ENCODE data around the gene PTBP1. TPM values are rescaled to one million over a fixed set of nuclear protein-coding genes. Genes with fewer than 3 reads are reported as not detected.

PTBP1 gene
- total RNA-seq, 1 donor from 2014 or later: 614 TPM

- peaks cover 32% of the 10 kb centered on the region for H3K4me1 Mint-ChIP-seq (ENCODE audit: unreplicated experiment)
- H3K9me3 Mint-ChIP-seq (ENCODE audit: unreplicated experiment): no peaks in the 10 kb centered on the region
- peak overlapping the region; percentile 87 for H3K27ac Mint-ChIP-seq (ENCODE audit: unreplicated experiment)
- peaks cover 35% of the 10 kb centered on the region for H3K27me3 Mint-ChIP-seq (ENCODE audit: unreplicated experiment)
- no peak for DNase-seq (ENCODE audit: low spot score)
- H3K4me3 Mint-ChIP-seq (ENCODE audit: unreplicated experiment): peak overlapping the region; percentile 98
- no peak for TF ChIP-seq CTCF (IDR thresholded peaks at IDR 0.05; ENCODE audit: unreplicated experiment)
- H3K36me3 Mint-ChIP-seq (ENCODE audit: low read depth, unreplicated experiment): peaks cover 29% of the 10 kb centered on the region
Observed at GRCh38 chr19:800360-801029, 3.2 kb downstream of the PTBP1 start.

- H3K27me3 Mint-ChIP-seq (ENCODE audit: unreplicated experiment): peaks cover 35% of the 10 kb centered on the region
- H3K4me1 Mint-ChIP-seq (ENCODE audit: unreplicated experiment): peaks cover 32% of the 10 kb centered on the region
- H3K36me3 Mint-ChIP-seq (ENCODE audit: low read depth, unreplicated experiment): peaks cover 29% of the 10 kb centered on the region
- DNase-seq (ENCODE audit: low spot score): no peak
- no peak overlapping the region for H3K27ac Mint-ChIP-seq (ENCODE audit: unreplicated experiment)
- H3K9me3 Mint-ChIP-seq (ENCODE audit: unreplicated experiment): no peaks in the 10 kb centered on the region
- TF ChIP-seq CTCF (IDR thresholded peaks at IDR 0.05; ENCODE audit: unreplicated experiment): no peak
- no peak overlapping the region for H3K4me3 Mint-ChIP-seq (ENCODE audit: unreplicated experiment)
Observed at GRCh38 chr19:801030-801860, 4.0 kb downstream of the PTBP1 start.

- H3K27me3 Mint-ChIP-seq (ENCODE audit: unreplicated experiment): peaks cover 38% of the 10 kb centered on the region
- no peak for TF ChIP-seq CTCF (IDR thresholded peaks at IDR 0.05; ENCODE audit: unreplicated experiment)
- H3K4me1 Mint-ChIP-seq (ENCODE audit: unreplicated experiment): peaks cover 32% of the 10 kb centered on the region
- peak overlapping the region; percentile 21 for H3K4me3 Mint-ChIP-seq (ENCODE audit: unreplicated experiment)
- H3K9me3 Mint-ChIP-seq (ENCODE audit: unreplicated experiment): no peaks in the 10 kb centered on the region
- H3K27ac Mint-ChIP-seq (ENCODE audit: unreplicated experiment): no peak overlapping the region
- peaks cover 34% of the 10 kb centered on the region for H3K36me3 Mint-ChIP-seq (ENCODE audit: low read depth, unreplicated experiment)
- DNase-seq (ENCODE audit: low spot score): no peak
Observed at GRCh38 chr19:801861-802497, 4.7 kb downstream of the PTBP1 start.

GRCh38 chr19:802498-803098, 5.3 kb downstream of the PTBP1 start:
- H3K27me3 Mint-ChIP-seq (ENCODE audit: unreplicated experiment): peaks cover 43% of the 10 kb centered on the region
- H3K9me3 Mint-ChIP-seq (ENCODE audit: unreplicated experiment): no peaks in the 10 kb centered on the region
- H3K4me1 Mint-ChIP-seq (ENCODE audit: unreplicated experiment): peaks cover 37% of the 10 kb centered on the region
- TF ChIP-seq CTCF (IDR thresholded peaks at IDR 0.05; ENCODE audit: unreplicated experiment): no peak
- peaks cover 41% of the 10 kb centered on the region for H3K36me3 Mint-ChIP-seq (ENCODE audit: low read depth, unreplicated experiment)
- no peak for DNase-seq (ENCODE audit: low spot score)
- peak overlapping the region; percentile 46 for H3K27ac Mint-ChIP-seq (ENCODE audit: unreplicated experiment)
- peak overlapping the region; percentile 21 for H3K4me3 Mint-ChIP-seq (ENCODE audit: unreplicated experiment)

Measured in endothelial cell (in vitro differentiated cells).